Neural cell (in vitro differentiated cells): ENCODE measurements around the gene KLK11. TPM values are rescaled to one million over a fixed set of nuclear protein-coding genes. Genes with fewer than 3 reads are reported as not detected.

Experiments
- H2AFZ ChIP-seq: fragments of 200-600, 300-800 bp; sonication (generic), shearing (Covaris generic); 2 replicates; pipeline ENCODE4 v1.6.0; 2014; ENCODE audit warnings: low read depth, mild to moderate bottlenecking, antibody characterized with exemption, low read length, moderate library complexity
- H3F3A ChIP-seq: fragments of 200-600 bp; shearing (Covaris generic); 2 replicates; pipeline ENCODE4 v1.6.1; 2016; ENCODE audit warnings: mild to moderate bottlenecking, moderate library complexity, mixed read lengths, antibody characterized with exemption, low read length; ENCODE audit not compliant: insufficient read depth, poor library complexity, severe bottlenecking
- H3K27ac ChIP-seq: fragments of 200-600, 300-800 bp; sonication (generic), shearing (Covaris generic); 2 replicates; pipeline ENCODE4 v1.5.1; 2014; ENCODE audit warnings: mild to moderate bottlenecking, low read length, moderate library complexity
- H3K27me3 ChIP-seq: fragments of 300-800, 200-600 bp; sonication (generic), shearing (Covaris generic); 2 replicates; pipeline ENCODE4 v1.6.0; 2014; ENCODE audit warnings: mild to moderate bottlenecking, low read depth, low read length, moderate library complexity; ENCODE audit not compliant: insufficient read depth
- H3K36me3 ChIP-seq: fragments of 300-800, 200-600 bp; sonication (generic), shearing (Covaris generic); 2 replicates; pipeline ENCODE4 v1.5.1; 2014; ENCODE audit warnings: mild to moderate bottlenecking, antibody characterized with exemption, low read length, moderate library complexity; ENCODE audit not compliant: insufficient read depth
- H3K4me2 ChIP-seq: fragments of 300-800, 200-600 bp; sonication (generic), shearing (Covaris generic); 2 replicates; pipeline ENCODE4 v1.6.0; 2014; ENCODE audit warnings: mild to moderate bottlenecking, low read length
- H3K4me3 ChIP-seq: fragments of 300-800, 200-600 bp; sonication (generic), shearing (Covaris generic); 2 replicates; pipeline ENCODE4 v1.5.1; 2014; ENCODE audit warnings: mild to moderate bottlenecking, low read length, moderate library complexity
- H3K79me2 ChIP-seq: fragments of 200-600 bp; shearing (Covaris generic); replicated peaks from 2 replicates; pipeline ENCODE4 v1.6.0; 2014; ENCODE audit warnings: mild to moderate bottlenecking, low read length, moderate library complexity; ENCODE audit not compliant: insufficient read depth
- H3K9ac ChIP-seq: fragments of 300-800, 200-600 bp; sonication (generic), shearing (Covaris generic); 2 replicates; pipeline ENCODE4 v1.6.1; 2016; ENCODE audit warnings: mild to moderate bottlenecking, low read length, mixed read lengths
- H3K9me2 ChIP-seq: fragments of 200-600 bp; shearing (Covaris generic); 2 replicates; pipeline ENCODE4 v1.6.1; 2016; ENCODE audit warnings: mild to moderate bottlenecking, low read length, mixed read lengths; ENCODE audit not compliant: insufficient read depth
- H3K9me3 ChIP-seq: fragments of 200-600, 300-800 bp; sonication (generic), shearing (Covaris generic); 2 replicates; pipeline ENCODE4 v1.6.1; 2016; ENCODE audit warnings: mild to moderate bottlenecking, mixed run types, low read length, moderate library complexity, mixed read lengths
- H4K20me1 ChIP-seq: fragments of 200-600 bp; shearing (Covaris generic); 2 replicates; pipeline ENCODE4 v1.6.1; 2016; ENCODE audit warnings: mild to moderate bottlenecking, mixed run types; ENCODE audit not compliant: insufficient read depth
- EZH2 ChIP-seq: fragments of 200-600, 300-800 bp; shearing (Covaris generic), sonication (generic); IDR thresholded peaks from 2 replicates; pipeline ENCODE4 v1.6.1; 2014; ENCODE audit warnings: antibody characterized with exemption, low read length, borderline replicate concordance, mild to moderate bottlenecking; ENCODE audit not compliant: insufficient read depth, poor library complexity, severe bottlenecking
- RAD21 ChIP-seq: fragments of 450-650 bp; conservative IDR thresholded peaks from 2 replicates; pipeline ENCODE4 v1.6.1; 2014; ENCODE audit warnings: antibody characterized with exemption, mild to moderate bottlenecking, moderate library complexity
- TAF1 ChIP-seq: IDR thresholded peaks from 2 replicates; pipeline ENCODE4 v1.6.1; 2012; ENCODE audit warnings: low read depth
- polyA plus RNA-seq: library from polyadenylated mRNA; depleted of rRNA; stranded (reverse); fragments of >200 nt; gene quantifications from 2 replicates; pipeline ENCODE4 v1.2.3, GENCODE V29; 2014
- TF ChIP-seq, protein P1 (sequence below): fragments of 450-650 bp; IDR thresholded peaks from 2 replicates; pipeline ENCODE4 v1.5.1; 2014; ENCODE audit warnings: antibody characterized with exemption, mild to moderate bottlenecking, moderate library complexity; ENCODE audit not compliant: poor library complexity, severe bottlenecking
- TF ChIP-seq, protein P2 (sequence below): IDR thresholded peaks from 2 replicates; pipeline ENCODE4 v1.6.1; 2012; ENCODE audit warnings: borderline replicate concordance

KLK11 gene
- polyA plus RNA-seq, 1 donor from 2014 or later, result not detected

DNA sequence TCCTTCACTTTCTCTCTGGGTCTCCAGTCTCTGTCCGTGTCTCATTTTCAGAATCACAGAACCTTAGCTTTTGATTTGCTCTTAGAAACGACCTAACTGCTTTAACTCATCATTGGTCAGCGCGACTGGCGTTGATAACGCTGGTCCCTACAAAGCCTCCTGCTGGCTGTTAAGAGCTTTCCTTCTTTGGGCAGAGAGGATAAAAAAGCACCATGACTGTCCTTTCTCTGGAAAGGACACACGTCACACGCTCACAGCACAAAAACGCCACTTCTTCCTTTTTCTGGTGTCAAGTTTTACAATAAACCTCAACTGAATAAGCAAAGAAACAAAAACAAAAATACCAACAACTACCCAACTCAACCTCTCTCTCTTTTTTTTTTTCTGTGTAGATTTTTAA, 10.1 kb upstream of the KLK11 start:
- Histone ChIP-seq H3K4me3 (no peak overlapping the region), H2AFZ (no peak overlapping the region), H3K27me3 (no peaks in the 10 kb centered on the region), H3K9me3 (no peaks in the 10 kb centered on the region), H3K9ac (no peak overlapping the region), H3K4me2 (no peak overlapping the region), H3K9me2 (no peaks in the 10 kb centered on the region), H3K27ac (no peak overlapping the region), H3K79me2 (no peaks in the 10 kb centered on the region), H3F3A (no peaks in the 10 kb centered on the region), H4K20me1 (no peaks in the 10 kb centered on the region), H3K36me3 (no peaks in the 10 kb centered on the region)
- TF ChIP-seq EZH2 (no peak), RAD21 (no peak)
- TF ChIP-seq, protein P1, sequence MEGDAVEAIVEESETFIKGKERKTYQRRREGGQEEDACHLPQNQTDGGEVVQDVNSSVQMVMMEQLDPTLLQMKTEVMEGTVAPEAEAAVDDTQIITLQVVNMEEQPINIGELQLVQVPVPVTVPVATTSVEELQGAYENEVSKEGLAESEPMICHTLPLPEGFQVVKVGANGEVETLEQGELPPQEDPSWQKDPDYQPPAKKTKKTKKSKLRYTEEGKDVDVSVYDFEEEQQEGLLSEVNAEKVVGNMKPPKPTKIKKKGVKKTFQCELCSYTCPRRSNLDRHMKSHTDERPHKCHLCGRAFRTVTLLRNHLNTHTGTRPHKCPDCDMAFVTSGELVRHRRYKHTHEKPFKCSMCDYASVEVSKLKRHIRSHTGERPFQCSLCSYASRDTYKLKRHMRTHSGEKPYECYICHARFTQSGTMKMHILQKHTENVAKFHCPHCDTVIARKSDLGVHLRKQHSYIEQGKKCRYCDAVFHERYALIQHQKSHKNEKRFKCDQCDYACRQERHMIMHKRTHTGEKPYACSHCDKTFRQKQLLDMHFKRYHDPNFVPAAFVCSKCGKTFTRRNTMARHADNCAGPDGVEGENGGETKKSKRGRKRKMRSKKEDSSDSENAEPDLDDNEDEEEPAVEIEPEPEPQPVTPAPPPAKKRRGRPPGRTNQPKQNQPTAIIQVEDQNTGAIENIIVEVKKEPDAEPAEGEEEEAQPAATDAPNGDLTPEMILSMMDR, result no peak

GRCh38 chr19:51034704-51035103, 8.3 kb upstream of the KLK11 start, which contains the start of gene KLK12:
TSS of gene KLK12 (minus strand) at chr19:51035002. CDS start at chr19:51034621, 381 bp downstream.
- H3K79me2 ChIP-seq, result no peaks in the 10 kb centered on the region
- H3K4me3 ChIP-seq, result no peak within 1 kb of the TSS
- no peaks in the 10 kb centered on the region for H3F3A ChIP-seq
- no peak within 1 kb of the TSS for H3K9ac ChIP-seq
- no peaks in the 10 kb centered on the region for H4K20me1 ChIP-seq
- no peaks in the 10 kb centered on the region for H3K9me2 ChIP-seq
- no peaks in the 10 kb centered on the region for H3K9me3 ChIP-seq
- H3K4me2 ChIP-seq, result no peak within 1 kb of the TSS
- no peak for TF ChIP-seq TAF1
- no peak within 1 kb of the TSS for H3K27ac ChIP-seq
- no peaks in the 10 kb centered on the region for H3K27me3 ChIP-seq
- H2AFZ ChIP-seq, result no peak within 1 kb of the TSS
- H3K36me3 ChIP-seq, result no peaks in the 10 kb centered on the region

- Histone ChIP-seq H3K27ac (no peak overlapping the region), H4K20me1 (no peaks in the 10 kb centered on the region), H3K27me3 (no peaks in the 10 kb centered on the region), H3K36me3 (no peaks in the 10 kb centered on the region), H2AFZ (no peak overlapping the region), H3K9me3 (no peaks in the 10 kb centered on the region), H3F3A (no peaks in the 10 kb centered on the region), H3K4me2 (no peak overlapping the region), H3K9me2 (no peaks in the 10 kb centered on the region), H3K9ac (no peak overlapping the region), H3K4me3 (no peak overlapping the region), H3K79me2 (no peaks in the 10 kb centered on the region)
- TF ChIP-seq, protein P2, sequence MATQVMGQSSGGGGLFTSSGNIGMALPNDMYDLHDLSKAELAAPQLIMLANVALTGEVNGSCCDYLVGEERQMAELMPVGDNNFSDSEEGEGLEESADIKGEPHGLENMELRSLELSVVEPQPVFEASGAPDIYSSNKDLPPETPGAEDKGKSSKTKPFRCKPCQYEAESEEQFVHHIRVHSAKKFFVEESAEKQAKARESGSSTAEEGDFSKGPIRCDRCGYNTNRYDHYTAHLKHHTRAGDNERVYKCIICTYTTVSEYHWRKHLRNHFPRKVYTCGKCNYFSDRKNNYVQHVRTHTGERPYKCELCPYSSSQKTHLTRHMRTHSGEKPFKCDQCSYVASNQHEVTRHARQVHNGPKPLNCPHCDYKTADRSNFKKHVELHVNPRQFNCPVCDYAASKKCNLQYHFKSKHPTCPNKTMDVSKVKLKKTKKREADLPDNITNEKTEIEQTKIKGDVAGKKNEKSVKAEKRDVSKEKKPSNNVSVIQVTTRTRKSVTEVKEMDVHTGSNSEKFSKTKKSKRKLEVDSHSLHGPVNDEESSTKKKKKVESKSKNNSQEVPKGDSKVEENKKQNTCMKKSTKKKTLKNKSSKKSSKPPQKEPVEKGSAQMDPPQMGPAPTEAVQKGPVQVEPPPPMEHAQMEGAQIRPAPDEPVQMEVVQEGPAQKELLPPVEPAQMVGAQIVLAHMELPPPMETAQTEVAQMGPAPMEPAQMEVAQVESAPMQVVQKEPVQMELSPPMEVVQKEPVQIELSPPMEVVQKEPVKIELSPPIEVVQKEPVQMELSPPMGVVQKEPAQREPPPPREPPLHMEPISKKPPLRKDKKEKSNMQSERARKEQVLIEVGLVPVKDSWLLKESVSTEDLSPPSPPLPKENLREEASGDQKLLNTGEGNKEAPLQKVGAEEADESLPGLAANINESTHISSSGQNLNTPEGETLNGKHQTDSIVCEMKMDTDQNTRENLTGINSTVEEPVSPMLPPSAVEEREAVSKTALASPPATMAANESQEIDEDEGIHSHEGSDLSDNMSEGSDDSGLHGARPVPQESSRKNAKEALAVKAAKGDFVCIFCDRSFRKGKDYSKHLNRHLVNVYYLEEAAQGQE, result no peak
- TF ChIP-seq RAD21 (no peak), TAF1 (no peak)
These were observed 5.4 kb upstream of the KLK11 start for GRCh38 chr19:51031880-51032225.
